ENCODE data around the gene NUP98.

The NUP98 gene

GRCh38 chr11:3637201-3637600 is 160.2 kb downstream of the NUP98 start:
- DNase-seq = no peak

GRCh38 chr11:3635641-3636375 is 161.5 kb downstream of the NUP98 start:
- DNase-seq = no peak

- DNase-seq = no peak
Observed at GRCh38 chr11:3632070-3632660, 165.2 kb downstream of the NUP98 start.

- no peak for DNase-seq
Observed at GRCh38 chr11:3631331-3631730, 166.0 kb downstream of the NUP98 start.

GRCh38 chr11:3627291-3627690 is 170.1 kb downstream of the NUP98 start:
- DNase-seq = no peak

- DNase-seq = no peak
Observed at GRCh38 chr11:3626250-3626960, 170.9 kb downstream of the NUP98 start.
